NCI-H82 (cell line): ENCODE measurements around the gene SPRED3.
A peak's percentile ranks its signal among the peaks of the same experiment; 100 is the strongest.
"Not testable (repeated sequence)": the region's sequence is repeated elsewhere in the genome, so short reads cannot be mapped to it uniquely, and the experiment has no call there.

Source experiments
- DNase-seq: peaks from one replicate; lab custom pipeline; 2025; lab: John Stamatoyannopoulos, UW

Gene SPRED3

DNA sequence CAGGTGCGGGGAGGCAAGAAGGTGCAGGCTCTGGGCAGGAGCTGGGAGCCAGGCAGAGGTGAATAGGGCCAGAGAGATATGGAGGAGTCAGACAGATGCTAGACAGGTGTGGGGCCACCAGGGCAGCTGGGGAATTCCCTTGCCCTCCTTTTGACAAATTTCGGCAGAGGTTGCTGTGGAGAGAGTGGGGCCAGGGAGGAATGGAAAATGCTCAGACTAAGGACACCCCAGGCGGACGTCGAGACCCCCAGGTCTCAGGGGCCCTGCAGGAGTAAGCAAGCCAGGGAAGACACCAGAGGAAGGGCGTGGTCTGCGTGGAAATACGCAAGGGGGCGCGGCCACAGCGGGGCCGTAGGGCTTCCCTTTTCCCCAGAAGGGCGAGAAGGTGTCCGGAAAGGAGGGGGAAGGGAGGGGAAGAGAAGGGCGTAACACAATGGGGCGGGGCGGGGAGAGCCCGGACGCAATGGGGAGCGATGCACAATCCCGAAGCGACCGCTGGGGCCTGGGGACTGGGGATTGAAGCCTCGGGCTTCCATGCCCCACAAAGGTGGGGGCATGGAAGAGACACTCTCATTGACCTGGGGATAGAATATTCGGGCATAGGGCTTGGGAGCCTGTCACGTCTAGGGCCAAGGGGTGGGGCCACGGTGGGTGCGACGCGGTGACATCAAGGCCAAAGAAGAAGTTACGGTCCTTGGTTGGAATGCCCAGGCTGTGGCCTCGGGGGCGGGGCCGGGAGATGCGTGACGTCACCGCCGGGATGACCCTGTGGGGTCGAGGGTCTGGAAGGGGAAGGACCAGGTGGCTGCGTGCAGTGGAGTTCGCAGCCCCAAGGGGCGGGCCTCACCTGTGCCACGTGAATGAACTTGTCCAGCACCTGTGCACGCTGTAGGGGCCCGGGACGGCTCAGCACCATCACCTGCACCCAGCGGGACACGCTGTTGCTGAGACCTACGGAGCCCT lies 29.3 kb downstream of the SPRED3 start:
- DNase-seq = peak; percentile 89

DNA sequence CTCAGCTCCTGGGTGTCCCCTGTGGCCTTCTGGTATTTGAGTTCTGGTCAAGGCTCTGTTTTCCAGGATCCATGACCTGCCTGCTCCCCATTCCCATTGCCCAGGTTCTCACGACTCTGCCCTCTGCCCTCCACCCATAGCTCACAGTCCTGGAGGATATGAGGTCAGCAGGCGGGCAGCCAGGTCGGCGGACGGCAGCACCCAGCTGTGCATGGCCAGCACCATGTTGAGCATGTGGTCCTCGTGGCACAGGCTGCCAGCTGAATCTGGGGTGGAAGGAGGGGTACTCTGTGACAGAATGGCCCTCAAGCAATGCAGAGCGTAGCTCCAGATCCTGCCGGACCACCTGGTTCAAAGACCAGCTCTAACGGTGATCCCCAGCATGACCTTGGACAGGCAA lies 32.4 kb downstream of the SPRED3 start:
- no peak for DNase-seq

DNA sequence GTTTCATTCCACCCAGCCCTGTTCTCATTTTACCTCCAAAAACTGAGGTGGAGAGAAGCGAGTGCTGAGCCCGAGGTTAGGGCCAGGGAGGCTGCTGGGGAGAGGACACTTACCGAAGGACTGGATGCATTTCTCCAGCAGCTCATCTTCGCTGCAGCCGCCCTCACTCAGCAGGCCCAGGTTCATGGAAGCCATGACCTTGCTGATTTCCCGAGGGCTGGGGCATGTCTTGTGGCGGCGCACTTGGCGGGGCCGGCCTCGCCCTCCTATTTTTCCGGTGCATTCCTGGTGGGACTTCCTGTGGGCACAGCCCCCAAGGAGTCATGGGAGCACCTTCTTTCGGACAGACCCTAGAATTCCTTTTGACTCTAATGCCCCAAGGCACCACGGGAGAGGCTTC lies 33.4 kb downstream of the SPRED3 start:
- no peak for DNase-seq

DNA sequence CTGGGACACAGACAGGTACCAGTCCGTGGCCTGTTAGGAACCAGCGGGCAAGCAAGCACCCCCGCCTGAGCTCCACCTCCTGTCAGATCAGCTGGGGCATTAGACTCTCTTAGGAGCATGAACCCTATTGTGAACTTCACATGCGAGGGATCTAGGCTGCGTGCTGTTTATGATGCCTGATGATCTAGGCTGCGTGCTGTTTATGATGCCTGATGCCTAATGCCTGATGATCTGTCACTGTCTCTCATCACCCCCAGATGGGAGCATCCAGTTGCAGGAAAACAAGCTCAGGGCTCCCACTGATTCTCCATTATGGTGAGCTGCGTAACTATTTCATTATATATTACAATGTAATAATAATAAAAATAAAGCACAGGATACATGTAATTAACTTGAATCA lies 33.9 kb downstream of the SPRED3 start:
- DNase-seq = no peak

DNA sequence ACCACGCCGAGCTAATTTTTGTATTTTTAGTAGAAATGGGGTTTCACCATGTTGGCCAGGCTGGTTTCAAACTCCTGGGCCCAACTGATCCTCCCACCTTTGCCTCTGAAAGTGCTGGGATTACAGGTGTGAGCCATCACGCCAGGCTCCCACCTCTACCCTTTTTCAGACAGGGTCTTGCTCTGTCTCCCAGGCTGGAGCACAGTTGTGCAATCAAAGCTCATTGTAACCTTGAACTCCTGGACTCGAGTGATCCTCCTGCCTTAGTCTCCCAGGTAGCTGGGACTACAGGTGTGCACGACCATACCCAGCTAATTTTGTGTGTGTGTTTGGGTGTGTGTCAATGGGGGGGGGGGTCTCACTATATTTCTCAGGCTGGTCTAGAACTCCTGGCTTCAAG lies 35.8 kb downstream of the SPRED3 start:
- no peak for DNase-seq

DNA sequence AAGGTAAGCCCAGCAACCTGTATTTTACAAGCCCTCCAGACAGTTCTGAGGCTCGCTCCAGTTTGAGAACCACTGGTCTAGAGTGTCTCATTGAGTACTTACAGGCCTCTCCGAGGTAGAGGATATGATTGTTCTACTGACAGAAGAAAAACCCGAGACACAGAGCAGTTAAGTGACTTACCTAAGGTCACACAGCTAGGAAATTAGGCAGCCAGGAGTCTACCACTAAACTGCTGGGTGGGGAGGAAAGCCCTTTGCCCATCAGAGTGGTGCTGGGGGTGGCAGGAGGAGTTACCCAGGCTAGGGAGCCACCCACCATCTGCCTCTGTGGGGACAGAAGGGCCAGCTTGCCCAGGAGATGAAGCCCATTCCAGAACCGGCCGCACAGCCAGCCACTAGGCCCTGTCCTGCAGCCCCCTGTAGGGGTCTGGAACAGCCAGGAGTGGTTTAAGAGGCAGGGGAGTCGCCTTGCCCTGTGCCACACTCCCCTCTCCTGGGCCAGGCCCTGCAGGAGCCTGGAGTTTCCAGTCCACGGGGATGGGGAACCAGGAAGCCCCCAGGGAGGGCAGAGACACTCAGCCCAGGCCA lies 36.8 kb downstream of the SPRED3 start:
- DNase-seq = no peak

DNA sequence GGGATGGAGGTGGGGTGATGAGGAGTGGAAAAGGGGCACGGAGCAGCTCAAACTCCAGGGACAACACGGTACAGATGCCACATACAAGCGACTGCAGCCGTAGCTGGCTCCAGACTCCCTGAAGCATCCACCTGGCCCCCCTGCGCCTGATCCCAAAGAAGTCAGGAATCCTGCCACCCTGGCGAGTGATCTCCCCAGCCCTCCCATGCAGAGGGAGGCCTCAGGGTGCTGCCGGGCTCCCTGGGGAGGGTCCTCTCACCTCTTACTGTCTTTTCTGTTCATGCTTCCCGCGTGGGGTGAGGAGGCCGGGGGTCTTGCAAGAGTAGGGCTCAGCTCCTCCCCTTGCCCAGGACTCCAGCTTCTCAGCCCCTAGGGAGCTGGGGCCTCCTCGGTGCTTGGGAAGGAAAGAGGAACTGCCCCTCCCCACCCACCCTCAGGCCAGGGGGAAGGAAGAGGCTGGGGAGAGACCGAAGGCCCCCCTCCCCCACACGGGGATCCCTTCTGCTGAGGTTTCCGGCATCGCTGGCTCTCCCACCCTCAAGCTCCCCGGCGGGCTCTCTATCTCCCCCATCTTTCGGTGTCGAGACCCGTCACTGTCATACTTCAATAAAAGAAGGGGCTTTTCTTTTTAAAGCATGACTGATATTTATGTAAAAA lies 37.4 kb downstream of the SPRED3 start, which contains the start of gene RASGRP4:
Gene RASGRP4, minus strand, starts transcription at position 410 of the 657 bp plus-strand sequence. Its CDS starts 128 bp downstream, at position 282.
- no peak for DNase-seq

DNA sequence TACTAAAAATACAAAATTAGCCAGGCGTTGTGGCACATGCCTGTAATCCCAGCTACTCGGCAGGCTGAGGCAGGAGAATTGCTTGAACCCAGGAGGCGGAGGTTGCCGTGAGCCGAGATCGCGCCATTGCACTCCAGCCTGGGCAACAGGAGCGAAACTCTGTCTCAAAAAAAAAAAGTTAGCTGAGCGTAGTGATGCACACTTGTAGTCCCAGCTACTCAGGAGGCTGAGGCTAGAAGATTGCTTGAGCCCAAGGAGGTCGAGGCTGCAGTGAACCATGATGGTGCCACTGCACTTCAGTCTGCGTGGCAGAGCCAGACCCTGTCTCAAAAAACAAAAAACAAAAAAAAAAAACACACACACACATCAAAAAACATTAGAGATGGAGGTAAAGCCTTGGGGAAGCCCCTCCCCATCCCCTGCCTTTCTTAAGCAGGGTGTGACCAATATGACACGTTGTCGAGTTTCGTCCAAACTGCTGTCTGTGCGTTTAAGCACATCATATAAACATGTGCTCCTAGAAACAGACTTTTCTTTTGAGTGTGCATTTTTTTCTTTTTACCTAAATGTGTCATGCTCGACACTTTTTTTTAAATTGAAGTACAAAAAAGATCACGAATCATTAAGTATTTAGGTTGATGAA lies 38.7 kb downstream of the SPRED3 start:
- DNase-seq = not testable (repeated sequence)

DNA sequence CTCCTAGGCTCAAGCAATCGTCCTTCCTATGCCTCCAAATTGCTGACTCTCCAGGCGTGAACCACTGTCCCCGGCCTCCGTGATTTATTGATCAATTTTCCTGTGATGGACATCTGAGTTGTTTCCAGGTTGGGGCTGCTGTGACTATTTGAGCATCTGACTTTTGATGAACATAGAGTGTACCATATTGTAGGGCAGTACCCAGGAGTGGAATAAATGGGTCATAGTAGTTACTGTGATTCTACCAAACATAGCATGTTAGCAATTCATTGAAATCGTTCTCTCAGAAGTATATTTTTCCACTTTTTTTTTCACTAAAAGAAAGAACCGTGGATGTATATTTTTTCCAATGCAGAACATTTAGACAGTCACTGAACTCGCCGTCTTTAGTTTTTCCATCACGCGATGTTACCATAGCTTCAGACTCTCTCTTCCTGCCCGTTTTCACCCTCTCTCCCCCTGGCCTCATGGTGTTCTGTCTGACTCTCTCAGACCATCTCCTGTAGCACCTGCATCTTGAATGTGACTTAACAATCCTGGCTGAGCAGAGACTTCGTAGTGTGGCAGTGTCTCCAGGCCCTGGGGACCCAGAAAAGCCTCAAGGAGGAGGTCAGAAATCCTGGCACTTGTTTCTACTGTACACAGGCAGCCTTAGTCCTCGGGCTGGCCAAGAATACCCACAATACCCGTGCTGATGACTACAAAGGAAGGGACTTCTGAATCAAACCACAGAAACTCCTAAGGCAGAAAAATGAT lies 40.7 kb downstream of the SPRED3 start:
- no peak for DNase-seq

DNA sequence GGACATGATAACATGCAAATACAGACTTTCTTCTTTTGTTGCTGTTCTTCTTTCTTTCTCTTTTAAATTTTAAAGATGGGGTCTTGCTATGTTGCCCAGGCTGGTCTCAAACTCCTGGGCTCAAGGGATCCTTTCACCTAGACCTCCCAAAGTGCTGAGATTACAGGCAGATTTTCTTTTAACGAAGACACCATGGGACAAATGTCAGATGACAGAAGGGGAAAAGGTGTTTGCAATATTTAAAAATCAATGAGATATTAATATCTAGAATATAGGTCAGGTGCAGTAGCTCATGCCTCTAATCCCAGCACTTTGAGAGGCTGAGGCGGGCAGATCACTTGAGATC lies 41.3 kb downstream of the SPRED3 start:
- DNase-seq = no peak

DNA sequence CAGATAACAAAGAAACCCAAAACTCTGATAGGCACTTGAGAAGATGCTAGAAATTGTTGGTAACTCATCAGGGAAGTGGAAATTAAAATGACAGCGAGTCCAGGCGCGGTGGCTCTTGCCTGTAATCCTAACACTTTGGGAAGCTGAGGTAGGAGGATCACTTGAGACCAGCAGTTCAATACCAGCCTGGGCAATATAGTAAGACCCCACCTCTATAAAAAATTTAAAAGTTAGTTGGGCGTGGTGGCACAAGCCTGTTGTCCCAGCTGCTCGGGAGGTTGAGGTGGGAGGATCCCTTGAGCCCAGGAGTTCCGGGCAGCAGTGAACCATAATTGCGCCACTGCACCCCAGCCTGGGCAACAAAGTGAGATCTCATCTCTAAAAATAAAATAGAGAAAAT lies 42.4 kb downstream of the SPRED3 start:
- DNase-seq = no peak

DNA sequence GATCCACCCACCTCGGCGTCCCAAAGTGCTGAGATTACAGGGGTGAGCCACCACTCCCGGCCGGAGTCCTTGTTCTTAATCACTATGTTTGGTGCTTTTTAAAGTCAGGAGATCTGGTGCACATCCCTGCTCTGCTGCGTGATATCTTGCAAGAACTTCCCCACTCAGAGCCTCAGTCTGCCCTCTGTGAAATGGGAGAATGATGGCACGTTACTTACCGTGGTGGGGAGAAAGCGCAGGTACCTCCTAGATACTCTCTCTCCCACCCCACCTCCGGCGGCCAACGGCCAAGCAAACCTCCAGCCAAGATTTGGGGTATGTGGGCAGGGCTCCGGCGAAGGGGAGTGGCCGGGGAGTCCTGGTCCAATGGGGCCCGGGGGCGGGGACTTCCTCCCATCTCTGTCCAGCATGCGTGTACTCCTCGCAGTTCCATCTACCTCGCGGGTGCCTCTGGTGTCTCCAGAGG lies 44.8 kb downstream of the SPRED3 start, which contains the start of gene RYR1:
Gene RYR1, plus strand, starts transcription at position 424 of the 466 bp plus-strand sequence. CDS start 139 bp downstream, outside the sequence.
- DNase-seq = peak; percentile 87

DNA sequence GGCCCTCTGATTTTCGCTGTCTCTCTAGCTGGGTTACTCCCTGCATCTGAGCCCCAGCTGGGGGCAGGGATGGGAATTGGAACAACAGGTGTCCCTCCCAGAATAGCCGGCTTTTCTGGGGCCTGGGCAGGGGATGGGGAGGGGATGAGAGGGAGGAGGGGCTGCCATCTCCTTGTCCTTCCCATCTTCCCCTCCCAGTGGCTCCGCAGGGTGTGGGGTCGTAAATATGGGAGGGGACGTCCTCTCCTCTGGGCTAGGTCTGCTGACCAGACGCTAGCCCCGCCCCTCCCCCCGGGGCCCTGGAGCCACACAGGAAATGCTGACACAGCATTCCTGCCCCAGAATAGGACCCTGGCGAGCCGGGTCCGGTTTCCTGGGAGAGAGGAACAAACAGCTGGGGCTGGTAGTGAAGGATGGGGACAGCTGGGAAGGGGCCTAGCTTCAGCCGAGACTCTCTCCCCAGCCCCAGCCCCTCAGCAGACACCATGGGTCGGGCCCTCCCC lies 46.1 kb downstream of the SPRED3 start:
- DNase-seq = peak; percentile 85

DNA sequence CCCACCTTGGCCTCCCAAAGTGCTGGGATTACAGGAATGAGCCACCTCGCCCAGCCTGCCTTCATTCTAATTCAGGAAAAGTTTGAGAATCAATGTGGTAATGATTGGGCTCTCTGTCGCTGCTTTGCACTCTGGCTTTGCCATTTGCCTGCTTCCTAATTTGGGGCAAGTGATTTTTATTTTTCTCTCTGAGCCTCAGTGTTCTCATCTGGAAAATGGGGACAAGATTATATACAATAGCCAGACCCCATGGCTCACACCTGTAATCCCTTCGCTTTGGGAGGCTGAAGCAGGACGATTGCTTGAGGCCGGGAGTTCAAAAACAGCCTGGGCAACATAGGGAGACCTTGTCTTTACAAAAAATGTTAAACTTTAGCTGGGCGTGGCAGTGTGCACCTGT lies 48.8 kb downstream of the SPRED3 start:
- no peak for DNase-seq

DNA sequence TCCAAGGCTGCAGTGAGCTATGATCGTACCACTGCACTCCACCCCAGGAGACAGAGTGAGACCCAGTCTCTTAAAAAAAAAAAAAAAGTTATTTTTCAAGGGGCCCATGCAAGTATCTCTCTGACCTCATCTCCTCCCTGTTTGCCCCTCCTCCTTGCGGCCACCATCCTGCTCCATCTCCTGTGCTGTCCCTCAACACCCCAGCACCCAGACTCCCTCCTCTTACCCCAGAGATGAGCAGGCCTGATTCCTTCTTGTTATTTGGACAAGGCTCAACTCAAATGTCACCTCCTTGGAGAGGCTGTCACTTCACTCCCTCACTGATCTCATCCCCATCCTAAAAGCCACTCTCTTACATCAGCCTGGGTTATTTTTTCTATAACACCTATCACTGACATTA lies 49.4 kb downstream of the SPRED3 start:
- no peak for DNase-seq

DNA sequence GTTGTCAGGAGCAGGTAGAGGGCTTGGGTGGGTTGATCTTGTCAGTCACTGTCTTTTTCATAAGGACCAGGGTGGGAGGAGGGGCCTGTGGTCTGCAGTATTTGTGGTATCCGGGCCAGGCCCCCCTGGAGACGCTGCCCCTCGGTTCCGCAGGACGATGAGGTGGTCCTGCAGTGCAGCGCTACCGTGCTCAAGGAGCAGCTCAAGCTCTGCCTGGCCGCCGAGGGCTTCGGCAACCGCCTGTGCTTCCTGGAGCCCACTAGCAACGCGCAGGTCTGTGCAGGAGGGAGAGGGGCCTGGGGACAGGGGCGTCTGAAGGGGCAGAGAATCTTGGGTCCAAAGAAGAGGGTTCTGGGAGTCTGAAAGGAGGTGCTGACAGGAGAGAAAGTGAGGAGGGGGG lies 52.1 kb downstream of the SPRED3 start:
- DNase-seq = no peak

DNA sequence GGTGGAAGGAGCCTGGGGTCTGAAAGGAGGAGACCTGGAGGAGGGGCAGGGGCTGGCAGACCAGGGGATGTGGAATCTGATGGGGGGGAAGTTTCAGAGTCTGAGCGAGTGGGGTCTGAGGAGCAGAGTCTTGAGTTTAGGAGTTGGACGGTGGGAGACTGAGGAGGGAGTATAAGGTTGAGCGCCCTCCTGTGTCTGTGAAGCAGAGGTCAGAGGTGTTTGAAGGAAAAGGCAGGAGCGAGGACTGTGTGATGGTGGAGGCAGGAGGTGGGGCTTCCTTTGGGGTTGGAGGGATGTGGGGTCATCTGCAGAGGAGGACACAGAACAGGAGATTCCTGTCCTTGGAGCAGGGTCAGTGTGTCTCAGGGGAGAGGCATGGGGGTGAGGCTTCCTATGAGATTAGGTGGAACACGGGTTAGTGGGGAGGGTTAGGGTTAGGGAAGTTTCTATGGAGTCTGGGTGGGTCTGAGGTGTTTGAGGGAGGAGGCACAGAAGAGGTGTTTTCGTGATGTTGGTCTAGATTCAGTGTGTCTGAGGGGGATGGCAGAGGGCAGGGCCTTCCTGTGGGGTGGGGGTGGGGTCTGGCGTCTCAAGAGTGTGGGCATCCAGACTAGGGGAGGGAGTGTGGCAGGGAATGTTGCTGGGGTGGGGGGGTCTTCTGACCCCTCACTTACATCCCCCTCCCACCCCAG lies 53.3 kb downstream of the SPRED3 start:
- peak; percentile 52 for DNase-seq

DNA sequence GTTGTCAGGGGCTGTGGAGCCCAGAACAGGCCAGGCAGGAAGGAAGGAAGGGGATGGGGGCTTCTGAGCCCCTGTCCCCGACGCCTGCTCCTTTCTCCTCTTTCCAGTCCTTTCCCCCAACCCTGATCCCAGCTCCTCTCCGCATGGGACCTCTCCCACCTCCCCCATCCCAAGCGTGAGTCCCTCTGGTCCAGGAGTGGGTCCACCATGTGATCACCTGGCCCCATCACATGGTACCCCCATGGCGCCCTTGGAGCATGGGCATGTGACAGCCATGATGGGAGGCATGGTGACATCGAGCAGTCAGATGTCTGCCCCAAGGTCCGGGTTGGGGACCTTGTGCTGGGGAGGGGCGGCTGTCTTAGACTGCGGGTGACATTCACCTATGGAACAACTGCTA lies 54.2 kb downstream of the SPRED3 start:
- DNase-seq = no peak

DNA sequence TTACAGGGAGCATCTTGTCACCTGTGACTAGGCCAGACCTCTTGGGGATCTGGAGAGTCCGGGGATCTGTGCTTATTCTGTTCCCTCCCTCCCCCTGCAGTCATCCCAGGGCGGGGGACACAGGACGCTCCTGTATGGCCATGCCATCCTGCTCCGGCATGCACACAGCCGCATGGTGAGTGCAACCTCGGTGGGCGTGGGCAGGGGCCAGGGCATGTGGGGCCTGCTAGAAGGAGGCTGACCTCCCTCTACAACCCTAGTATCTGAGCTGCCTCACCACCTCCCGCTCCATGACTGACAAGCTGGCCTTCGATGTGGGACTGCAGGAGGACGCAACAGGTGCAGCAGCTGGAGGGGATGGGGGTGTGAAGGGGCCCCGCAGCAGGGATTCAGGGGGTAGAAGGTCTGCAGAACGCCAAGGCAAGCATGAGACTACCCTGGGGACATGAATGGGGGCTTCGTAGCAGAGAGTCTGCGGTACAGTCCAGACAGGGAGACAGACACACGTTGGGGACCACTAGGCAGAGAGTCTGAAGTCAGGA lies 55.0 kb downstream of the SPRED3 start:
- no peak for DNase-seq

DNA sequence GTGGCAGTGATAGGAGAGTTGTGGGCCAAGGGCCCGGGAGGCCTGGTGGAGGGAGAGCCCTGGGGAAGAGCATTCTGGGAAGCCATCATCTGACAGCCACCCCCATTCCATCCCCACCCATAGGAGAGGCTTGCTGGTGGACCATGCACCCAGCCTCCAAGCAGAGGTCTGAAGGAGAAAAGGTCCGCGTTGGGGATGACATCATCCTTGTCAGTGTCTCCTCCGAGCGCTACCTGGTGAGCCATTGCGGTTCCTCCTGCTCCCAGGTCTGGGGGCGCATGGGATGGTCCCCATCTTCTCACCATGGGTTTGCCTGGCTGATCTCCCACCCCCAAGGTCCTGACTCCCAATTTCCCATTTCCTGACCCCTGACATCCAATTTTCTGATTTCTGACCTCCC lies 55.5 kb downstream of the SPRED3 start:
- DNase-seq = no peak
